GM23338 (cell line): ENCODE measurements around the gene PPFIBP2. TPM values are rescaled to one million over a fixed set of nuclear protein-coding genes. Genes with fewer than 3 reads are reported as not detected.

ENCODE experiments used
- ATAC-seq: fragments of 200-7000 bp; cut with Tn5 transposase; 3 replicates; pipeline ENCODE4 v1.9.1; 2020
- DNase-seq: peaks from one replicate; pipeline ENCODE4 v3.0.0-alpha.2; 2015; ENCODE audit warnings: low spot score
- H2AFZ ChIP-seq: fragments of 200-600 bp; sonication (generic); 2 replicates; pipeline ENCODE4 v1.8.0; 2016; ENCODE audit warnings: antibody characterized with exemption, mild to moderate bottlenecking, moderate library complexity
- H3F3A ChIP-seq: fragments of 200-600 bp; sonication (generic); replicated peaks from 2 replicates; pipeline ENCODE4 v1.8.0; 2017; ENCODE audit warnings: antibody characterized with exemption, mixed run types, low read depth
- H3K27ac ChIP-seq: fragments of 200-600 bp; sonication (generic); 2 replicates; pipeline ENCODE4 v1.6.1; 2016; ENCODE audit warnings: low read depth
- H3K27me3 ChIP-seq: fragments of 200-600 bp; sonication (generic); 2 replicates; pipeline ENCODE4 v1.8.0; 2016; ENCODE audit warnings: mild to moderate bottlenecking, mixed run types, moderate library complexity; ENCODE audit not compliant: insufficient read depth
- H3K36me3 ChIP-seq: fragments of 200-600 bp; sonication (generic); 2 replicates; pipeline ENCODE4 v1.8.0; 2016; ENCODE audit warnings: mild to moderate bottlenecking; ENCODE audit not compliant: insufficient read depth
- H3K4me1 ChIP-seq: fragments of 200-600 bp; sonication (generic); 2 replicates; pipeline ENCODE4 v1.8.0; 2016; ENCODE audit warnings: mild to moderate bottlenecking, moderate library complexity; ENCODE audit not compliant: insufficient read depth
- H3K4me2 ChIP-seq: fragments of 200-600 bp; sonication (generic); 2 replicates; pipeline ENCODE4 v1.7.1; 2017; ENCODE audit warnings: mixed run types
- H3K4me3 ChIP-seq: fragments of 200-600 bp; sonication (generic); 2 replicates; pipeline ENCODE4 v1.6.1; 2016; ENCODE audit warnings: mixed run types
- H3K79me2 ChIP-seq: fragments of 200-600 bp; sonication (generic); replicated peaks from 2 replicates; pipeline ENCODE4 v1.8.0; 2017; ENCODE audit warnings: mild to moderate bottlenecking; ENCODE audit not compliant: insufficient read depth
- H3K9me2 ChIP-seq: fragments of 200-600 bp; sonication (generic); 2 replicates; pipeline ENCODE4 v1.8.0; 2017; ENCODE audit not compliant: insufficient read depth
- H4K20me1 ChIP-seq: fragments of 200-600 bp; sonication (generic); replicated peaks from 2 replicates; pipeline ENCODE4 v1.8.0; 2017; ENCODE audit warnings: mild to moderate bottlenecking; ENCODE audit not compliant: insufficient read depth
- H3K27ac Mint-ChIP-seq: 2 replicates; pipeline ENCODE4 v1.8.0; 2020; ENCODE audit warnings: inconsistent platforms, mild to moderate bottlenecking, moderate library complexity, mixed read lengths
- H3K27me3 Mint-ChIP-seq: 3 replicates; pipeline ENCODE4 v1.8.0; 2022; ENCODE audit warnings: low read depth, mild to moderate bottlenecking, moderate library complexity, mixed read lengths, inconsistent platforms; ENCODE audit not compliant: insufficient read depth, poor library complexity
- H3K36me3 Mint-ChIP-seq: 3 replicates; pipeline ENCODE4 v1.8.0; 2021; ENCODE audit warnings: low read depth, mild to moderate bottlenecking, inconsistent platforms, moderate library complexity, mixed read lengths
- H3K4me1 Mint-ChIP-seq: 3 replicates; pipeline ENCODE4 v1.8.0; 2020; ENCODE audit warnings: mild to moderate bottlenecking, inconsistent platforms, mixed read lengths
- H3K4me3 Mint-ChIP-seq: 3 replicates; pipeline ENCODE4 v1.8.0; 2021; ENCODE audit warnings: moderate library complexity, mild to moderate bottlenecking, inconsistent platforms, mixed read lengths
- H3K9me3 Mint-ChIP-seq: 3 replicates; pipeline ENCODE4 v1.8.0; 2020; ENCODE audit warnings: moderate library complexity, mild to moderate bottlenecking, inconsistent platforms, mixed read lengths
- CREB1 ChIP-seq: fragments of 250-450 bp; sonication (Bioruptor Pico); IDR thresholded peaks from 2 replicates; pipeline ENCODE4 v1.5.0; 2020; ENCODE audit warnings: low read depth, mild to moderate bottlenecking, moderate library complexity
- EZH2 ChIP-seq: fragments of 200-600 bp; sonication (generic); IDR thresholded peaks from one replicate; pipeline ENCODE4 v1.8.0; 2017; ENCODE audit warnings: antibody characterized with exemption, mild to moderate bottlenecking, low read depth; ENCODE audit not compliant: unreplicated experiment
- JUNB ChIP-seq: IDR thresholded peaks from one replicate; pipeline ENCODE4 v1.6.1; 2016; ENCODE audit warnings: antibody characterized with exemption; ENCODE audit not compliant: unreplicated experiment
- NANOG ChIP-seq: IDR thresholded peaks from 2 replicates; pipeline ENCODE4 v1.6.1; 2016; ENCODE audit warnings: antibody characterized with exemption, borderline replicate concordance
- POLR2AphosphoS5 ChIP-seq: IDR thresholded peaks from 2 replicates; pipeline ENCODE4 v1.6.1; 2016; ENCODE audit warnings: antibody characterized with exemption, low read depth
- STAT1 ChIP-seq: IDR thresholded peaks from one replicate; pipeline ENCODE4 v1.6.1; 2016; ENCODE audit warnings: antibody characterized with exemption; ENCODE audit not compliant: unreplicated experiment
- ZNF114 ChIP-seq: fragments of 250-450 bp; sonication (Bioruptor Pico); IDR thresholded peaks from 2 replicates; pipeline ENCODE4 v1.5.0; 2020; ENCODE audit warnings: mild to moderate bottlenecking, moderate library complexity
- ZNF331 ChIP-seq: fragments of 250-450 bp; sonication (Bioruptor Pico); IDR thresholded peaks from 2 replicates; pipeline ENCODE4 v1.5.0; 2020; ENCODE audit warnings: low read depth, mild to moderate bottlenecking, moderate library complexity
- polyA plus RNA-seq: library from polyadenylated mRNA; unstranded; fragments of >200 nt; fragmentation: Nextera tagmentation; extraction: Ambion mirVana; gene quantifications from 2 replicates; pipeline ENCODE4 v1.2.1, GENCODE V29; 2016
- total RNA-seq: library from RNA; depleted of rRNA; stranded (reverse); fragments of >200 nt; shearing (Covaris generic); gene quantifications from 2 replicates; pipeline ENCODE4 v1.2.3, GENCODE V29; 2014
- TF ChIP-seq, protein P1 (sequence below): fragments of 250-450 bp; sonication (Bioruptor Pico); IDR thresholded peaks from 2 replicates; pipeline ENCODE4 v1.5.0; 2020; ENCODE audit warnings: mild to moderate bottlenecking, moderate library complexity
- TF ChIP-seq, protein P2 (sequence below): IDR thresholded peaks from 2 replicates; pipeline ENCODE4 v1.6.1; 2016; ENCODE audit warnings: antibody characterized with exemption
- TF ChIP-seq, protein P3 (sequence below): IDR thresholded peaks from one replicate; pipeline ENCODE4 v1.6.1; 2018; ENCODE audit warnings: antibody characterized with exemption; ENCODE audit not compliant: unreplicated experiment
- TF ChIP-seq, protein P4 (sequence below), 2 experiments: fragments of 200-600 bp in 1 of 2; sonication (generic) in 1 of 2; conservative IDR thresholded peaks; 2 replicates each; pipeline versions ENCODE4 v1.5.1 to v1.6.1; 2016 to 2017; ENCODE audit warnings: antibody characterized with exemption in 2 of 2, low read depth in 2 of 2, mild to moderate bottlenecking in 2 of 2, moderate library complexity in 1 of 2

PPFIBP2 gene
- total and polyA plus RNA-seq, 2 experiments from 2014 or later, result 7.1 to 14.8 TPM

DNA sequence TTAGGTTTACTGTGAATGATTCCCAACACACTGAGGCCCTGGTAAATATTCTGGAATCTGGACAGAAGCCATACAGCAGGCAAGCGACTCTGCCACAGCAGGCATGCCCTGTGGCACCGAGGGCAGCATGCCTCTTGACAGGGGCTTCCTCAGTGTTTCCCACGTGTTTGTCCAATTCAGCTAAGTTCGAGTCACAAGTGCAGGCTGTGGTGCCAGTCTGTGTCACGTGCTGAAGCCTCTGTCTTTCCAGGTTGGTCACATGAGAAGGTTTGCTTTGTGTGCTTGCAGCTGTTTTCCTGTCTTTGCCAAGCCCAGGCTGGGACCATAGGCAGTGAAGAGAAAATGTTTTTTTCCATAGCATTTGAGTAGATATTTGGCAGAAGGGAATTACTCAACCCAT, 2.4 kb upstream of the PPFIBP2 start:
- peaks cover 11% of the 10 kb centered on the region; the same call in 1 of the 2 replicates for H3F3A ChIP-seq
- Mint-ChIP-seq H3K27ac (no peak overlapping the region), H3K4me1 (peaks cover 28% of the 10 kb centered on the region), H3K9me3 (no peaks in the 10 kb centered on the region), H3K27me3 (peaks cover 10% of the 10 kb centered on the region), H3K36me3 (no peaks in the 10 kb centered on the region), H3K4me3 (no peak overlapping the region)
- no peaks in the 10 kb centered on the region for H3K79me2 ChIP-seq
- no peak overlapping the region for H3K4me2 ChIP-seq
- TF ChIP-seq, protein P1, sequence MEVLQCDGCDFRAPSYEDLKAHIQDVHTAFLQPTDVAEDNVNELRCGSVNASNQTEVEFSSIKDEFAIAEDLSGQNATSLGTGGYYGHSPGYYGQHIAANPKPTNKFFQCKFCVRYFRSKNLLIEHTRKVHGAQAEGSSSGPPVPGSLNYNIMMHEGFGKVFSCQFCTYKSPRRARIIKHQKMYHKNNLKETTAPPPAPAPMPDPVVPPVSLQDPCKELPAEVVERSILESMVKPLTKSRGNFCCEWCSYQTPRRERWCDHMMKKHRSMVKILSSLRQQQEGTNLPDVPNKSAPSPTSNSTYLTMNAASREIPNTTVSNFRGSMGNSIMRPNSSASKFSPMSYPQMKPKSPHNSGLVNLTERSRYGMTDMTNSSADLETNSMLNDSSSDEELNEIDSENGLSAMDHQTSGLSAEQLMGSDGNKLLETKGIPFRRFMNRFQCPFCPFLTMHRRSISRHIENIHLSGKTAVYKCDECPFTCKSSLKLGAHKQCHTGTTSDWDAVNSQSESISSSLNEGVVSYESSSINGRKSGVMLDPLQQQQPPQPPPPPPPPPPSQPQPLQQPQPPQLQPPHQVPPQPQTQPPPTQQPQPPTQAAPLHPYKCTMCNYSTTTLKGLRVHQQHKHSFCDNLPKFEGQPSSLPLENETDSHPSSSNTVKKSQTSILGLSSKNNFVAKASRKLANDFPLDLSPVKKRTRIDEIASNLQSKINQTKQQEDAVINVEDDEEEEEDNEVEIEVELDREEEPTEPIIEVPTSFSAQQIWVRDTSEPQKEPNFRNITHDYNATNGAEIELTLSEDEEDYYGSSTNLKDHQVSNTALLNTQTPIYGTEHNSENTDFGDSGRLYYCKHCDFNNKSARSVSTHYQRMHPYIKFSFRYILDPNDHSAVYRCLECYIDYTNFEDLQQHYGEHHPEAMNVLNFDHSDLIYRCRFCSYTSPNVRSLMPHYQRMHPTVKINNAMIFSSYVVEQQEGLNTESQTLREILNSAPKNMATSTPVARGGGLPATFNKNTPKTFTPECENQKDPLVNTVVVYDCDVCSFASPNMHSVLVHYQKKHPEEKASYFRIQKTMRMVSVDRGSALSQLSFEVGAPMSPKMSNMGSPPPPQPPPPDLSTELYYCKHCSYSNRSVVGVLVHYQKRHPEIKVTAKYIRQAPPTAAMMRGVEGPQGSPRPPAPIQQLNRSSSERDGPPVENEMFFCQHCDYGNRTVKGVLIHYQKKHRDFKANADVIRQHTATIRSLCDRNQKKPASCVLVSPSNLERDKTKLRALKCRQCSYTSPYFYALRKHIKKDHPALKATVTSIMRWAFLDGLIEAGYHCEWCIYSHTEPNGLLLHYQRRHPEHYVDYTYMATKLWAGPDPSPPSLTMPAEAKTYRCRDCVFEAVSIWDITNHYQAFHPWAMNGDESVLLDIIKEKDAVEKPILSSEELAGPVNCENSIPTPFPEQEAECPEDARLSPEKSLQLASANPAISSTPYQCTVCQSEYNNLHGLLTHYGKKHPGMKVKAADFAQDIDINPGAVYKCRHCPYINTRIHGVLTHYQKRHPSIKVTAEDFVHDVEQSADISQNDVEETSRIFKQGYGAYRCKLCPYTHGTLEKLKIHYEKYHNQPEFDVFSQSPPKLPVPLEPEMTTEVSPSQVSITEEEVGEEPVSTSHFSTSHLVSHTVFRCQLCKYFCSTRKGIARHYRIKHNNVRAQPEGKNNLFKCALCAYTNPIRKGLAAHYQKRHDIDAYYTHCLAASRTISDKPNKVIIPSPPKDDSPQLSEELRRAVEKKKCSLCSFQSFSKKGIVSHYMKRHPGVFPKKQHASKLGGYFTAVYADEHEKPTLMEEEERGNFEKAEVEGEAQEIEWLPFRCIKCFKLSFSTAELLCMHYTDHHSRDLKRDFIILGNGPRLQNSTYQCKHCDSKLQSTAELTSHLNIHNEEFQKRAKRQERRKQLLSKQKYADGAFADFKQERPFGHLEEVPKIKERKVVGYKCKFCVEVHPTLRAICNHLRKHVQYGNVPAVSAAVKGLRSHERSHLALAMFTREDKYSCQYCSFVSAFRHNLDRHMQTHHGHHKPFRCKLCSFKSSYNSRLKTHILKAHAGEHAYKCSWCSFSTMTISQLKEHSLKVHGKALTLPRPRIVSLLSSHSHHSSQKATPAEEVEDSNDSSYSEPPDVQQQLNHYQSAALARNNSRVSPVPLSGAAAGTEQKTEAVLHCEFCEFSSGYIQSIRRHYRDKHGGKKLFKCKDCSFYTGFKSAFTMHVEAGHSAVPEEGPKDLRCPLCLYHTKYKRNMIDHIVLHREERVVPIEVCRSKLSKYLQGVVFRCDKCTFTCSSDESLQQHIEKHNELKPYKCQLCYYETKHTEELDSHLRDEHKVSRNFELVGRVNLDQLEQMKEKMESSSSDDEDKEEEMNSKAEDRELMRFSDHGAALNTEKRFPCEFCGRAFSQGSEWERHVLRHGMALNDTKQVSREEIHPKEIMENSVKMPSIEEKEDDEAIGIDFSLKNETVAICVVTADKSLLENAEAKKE (CRISPR knock-in tag), result no peak
- no peak for TF ChIP-seq JUNB
- TF ChIP-seq POLR2AphosphoS5, result no peak
- no peak for TF ChIP-seq CREB1 (CRISPR knock-in tag)
- no peak for TF ChIP-seq NANOG
- TF ChIP-seq EZH2, result no peak
- no peak for TF ChIP-seq ZNF331 (CRISPR knock-in tag)
- no peak for TF ChIP-seq ZNF114 (CRISPR knock-in tag)
- TF ChIP-seq STAT1, result no peak
- TF ChIP-seq, protein P2, sequence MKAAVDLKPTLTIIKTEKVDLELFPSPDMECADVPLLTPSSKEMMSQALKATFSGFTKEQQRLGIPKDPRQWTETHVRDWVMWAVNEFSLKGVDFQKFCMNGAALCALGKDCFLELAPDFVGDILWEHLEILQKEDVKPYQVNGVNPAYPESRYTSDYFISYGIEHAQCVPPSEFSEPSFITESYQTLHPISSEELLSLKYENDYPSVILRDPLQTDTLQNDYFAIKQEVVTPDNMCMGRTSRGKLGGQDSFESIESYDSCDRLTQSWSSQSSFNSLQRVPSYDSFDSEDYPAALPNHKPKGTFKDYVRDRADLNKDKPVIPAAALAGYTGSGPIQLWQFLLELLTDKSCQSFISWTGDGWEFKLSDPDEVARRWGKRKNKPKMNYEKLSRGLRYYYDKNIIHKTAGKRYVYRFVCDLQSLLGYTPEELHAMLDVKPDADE, result no peak
- TF ChIP-seq, protein P3, sequence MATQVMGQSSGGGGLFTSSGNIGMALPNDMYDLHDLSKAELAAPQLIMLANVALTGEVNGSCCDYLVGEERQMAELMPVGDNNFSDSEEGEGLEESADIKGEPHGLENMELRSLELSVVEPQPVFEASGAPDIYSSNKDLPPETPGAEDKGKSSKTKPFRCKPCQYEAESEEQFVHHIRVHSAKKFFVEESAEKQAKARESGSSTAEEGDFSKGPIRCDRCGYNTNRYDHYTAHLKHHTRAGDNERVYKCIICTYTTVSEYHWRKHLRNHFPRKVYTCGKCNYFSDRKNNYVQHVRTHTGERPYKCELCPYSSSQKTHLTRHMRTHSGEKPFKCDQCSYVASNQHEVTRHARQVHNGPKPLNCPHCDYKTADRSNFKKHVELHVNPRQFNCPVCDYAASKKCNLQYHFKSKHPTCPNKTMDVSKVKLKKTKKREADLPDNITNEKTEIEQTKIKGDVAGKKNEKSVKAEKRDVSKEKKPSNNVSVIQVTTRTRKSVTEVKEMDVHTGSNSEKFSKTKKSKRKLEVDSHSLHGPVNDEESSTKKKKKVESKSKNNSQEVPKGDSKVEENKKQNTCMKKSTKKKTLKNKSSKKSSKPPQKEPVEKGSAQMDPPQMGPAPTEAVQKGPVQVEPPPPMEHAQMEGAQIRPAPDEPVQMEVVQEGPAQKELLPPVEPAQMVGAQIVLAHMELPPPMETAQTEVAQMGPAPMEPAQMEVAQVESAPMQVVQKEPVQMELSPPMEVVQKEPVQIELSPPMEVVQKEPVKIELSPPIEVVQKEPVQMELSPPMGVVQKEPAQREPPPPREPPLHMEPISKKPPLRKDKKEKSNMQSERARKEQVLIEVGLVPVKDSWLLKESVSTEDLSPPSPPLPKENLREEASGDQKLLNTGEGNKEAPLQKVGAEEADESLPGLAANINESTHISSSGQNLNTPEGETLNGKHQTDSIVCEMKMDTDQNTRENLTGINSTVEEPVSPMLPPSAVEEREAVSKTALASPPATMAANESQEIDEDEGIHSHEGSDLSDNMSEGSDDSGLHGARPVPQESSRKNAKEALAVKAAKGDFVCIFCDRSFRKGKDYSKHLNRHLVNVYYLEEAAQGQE, result no peak
- TF ChIP-seq, protein P4, sequence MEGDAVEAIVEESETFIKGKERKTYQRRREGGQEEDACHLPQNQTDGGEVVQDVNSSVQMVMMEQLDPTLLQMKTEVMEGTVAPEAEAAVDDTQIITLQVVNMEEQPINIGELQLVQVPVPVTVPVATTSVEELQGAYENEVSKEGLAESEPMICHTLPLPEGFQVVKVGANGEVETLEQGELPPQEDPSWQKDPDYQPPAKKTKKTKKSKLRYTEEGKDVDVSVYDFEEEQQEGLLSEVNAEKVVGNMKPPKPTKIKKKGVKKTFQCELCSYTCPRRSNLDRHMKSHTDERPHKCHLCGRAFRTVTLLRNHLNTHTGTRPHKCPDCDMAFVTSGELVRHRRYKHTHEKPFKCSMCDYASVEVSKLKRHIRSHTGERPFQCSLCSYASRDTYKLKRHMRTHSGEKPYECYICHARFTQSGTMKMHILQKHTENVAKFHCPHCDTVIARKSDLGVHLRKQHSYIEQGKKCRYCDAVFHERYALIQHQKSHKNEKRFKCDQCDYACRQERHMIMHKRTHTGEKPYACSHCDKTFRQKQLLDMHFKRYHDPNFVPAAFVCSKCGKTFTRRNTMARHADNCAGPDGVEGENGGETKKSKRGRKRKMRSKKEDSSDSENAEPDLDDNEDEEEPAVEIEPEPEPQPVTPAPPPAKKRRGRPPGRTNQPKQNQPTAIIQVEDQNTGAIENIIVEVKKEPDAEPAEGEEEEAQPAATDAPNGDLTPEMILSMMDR (conservative IDR thresholded peaks at IDR 0.05; ENCODE audit: low read depth in 2 of 2), result no peak
- DNase-seq (no peak), ATAC-seq (no peak)
- no peaks in the 10 kb centered on the region for H3K36me3 ChIP-seq
- H3K27me3 ChIP-seq, result peaks cover 23% of the 10 kb centered on the region
- H3K4me3 ChIP-seq, result no peak overlapping the region
- H4K20me1 ChIP-seq, result no peaks in the 10 kb centered on the region
- H2AFZ ChIP-seq, result no peak overlapping the region
- H3K4me1 ChIP-seq, result peaks cover 30% of the 10 kb centered on the region; the same call in 1 of the 2 replicates
- H3K9me2 ChIP-seq, result no peaks in the 10 kb centered on the region
- no peak overlapping the region for H3K27ac ChIP-seq
